Neural progenitor cell (in vitro differentiated cells): Measurements from ENCODE around the gene KCNC1. TPM values are rescaled to one million over a fixed set of nuclear protein-coding genes. Genes with fewer than 3 reads are reported as not detected.

Source experiments
- DNase-seq: peaks from one replicate; pipeline ENCODE4 v3.0.0-alpha.2; 2016; ENCODE audit warnings: low spot score
- H2AFZ ChIP-seq: fragments of 200-600 bp; sonication (generic); replicated peaks from 2 replicates; pipeline ENCODE4 v1.6.1; 2016; ENCODE audit warnings: antibody characterized with exemption
- H3F3A ChIP-seq: fragments of 200-600 bp; sonication (generic); 2 replicates; pipeline ENCODE4 v1.6.1; 2016; ENCODE audit warnings: antibody characterized with exemption, low read depth
- H3K27ac ChIP-seq: fragments of 200-600 bp; sonication (generic); 2 replicates; pipeline ENCODE4 v1.5.1; 2016; ENCODE audit warnings: mild to moderate bottlenecking
- H3K27me3 ChIP-seq: fragments of 200-600 bp; sonication (generic); 2 replicates; pipeline ENCODE4 v1.6.1; 2016; ENCODE audit warnings: mild to moderate bottlenecking, moderate library complexity
- H3K36me3 ChIP-seq: fragments of 200-600 bp; sonication (generic); 2 replicates; pipeline ENCODE4 v1.5.1; 2016
- H3K4me1 ChIP-seq: fragments of 200-600 bp; sonication (generic); 2 replicates; pipeline ENCODE4 v1.6.1; 2016; ENCODE audit warnings: mixed run types
- H3K4me2 ChIP-seq: fragments of 200-600 bp; sonication (generic); 2 replicates; pipeline ENCODE4 v1.6.1; 2016
- H3K4me3 ChIP-seq: fragments of 200-600 bp; sonication (generic); 2 replicates; pipeline ENCODE4 v1.5.1; 2016
- H3K79me2 ChIP-seq: fragments of 200-600 bp; sonication (generic); 2 replicates; pipeline ENCODE4 v1.6.1; 2016; ENCODE audit warnings: low read depth
- H3K9ac ChIP-seq: fragments of 200-600 bp; sonication (generic); 2 replicates; pipeline ENCODE4 v1.6.1; 2016
- H3K9me3 ChIP-seq: fragments of 200-600 bp; sonication (generic); 2 replicates; pipeline ENCODE4 v1.5.1; 2016; ENCODE audit warnings: low read depth
- H4K20me1 ChIP-seq: fragments of 200-600 bp; sonication (generic); 2 replicates; pipeline ENCODE4 v1.6.1; 2016; ENCODE audit warnings: low read depth
- H3K27ac Mint-ChIP-seq: 3 replicates; pipeline ENCODE4 v1.8.0; 2021; ENCODE audit warnings: mixed read lengths
- H3K27me3 Mint-ChIP-seq: 2 replicates; pipeline ENCODE4 v1.8.0; 2022; ENCODE audit warnings: low read depth, mild to moderate bottlenecking, inconsistent platforms, moderate library complexity, mixed read lengths; ENCODE audit not compliant: insufficient read depth
- H3K36me3 Mint-ChIP-seq: 3 replicates; pipeline ENCODE4 v1.8.0; 2021; ENCODE audit warnings: mixed read lengths
- H3K4me1 Mint-ChIP-seq: 3 replicates; pipeline ENCODE4 v1.8.0; 2021; ENCODE audit warnings: mixed read lengths
- H3K4me3 Mint-ChIP-seq: 3 replicates; pipeline ENCODE4 v1.8.0; 2021; ENCODE audit warnings: mild to moderate bottlenecking, moderate library complexity, mixed read lengths
- H3K9me3 Mint-ChIP-seq: 3 replicates; pipeline ENCODE4 v1.8.0; 2020; ENCODE audit warnings: mixed read lengths
- CTCF ChIP-seq: fragments of 200-600 bp; sonication (generic); IDR thresholded peaks from 2 replicates; pipeline ENCODE4 v1.5.1; 2017; ENCODE audit warnings: antibody characterized with exemption, mild to moderate bottlenecking
- EZH2 ChIP-seq: fragments of 200-600 bp; sonication (generic); IDR thresholded peaks from 2 replicates; pipeline ENCODE4 v1.6.1; 2017; ENCODE audit warnings: antibody characterized with exemption, mild to moderate bottlenecking, moderate library complexity
- EZH2phosphoT487 ChIP-seq: fragments of 200-600 bp; sonication (generic); IDR thresholded peaks from 2 replicates; pipeline ENCODE4 v1.6.1; 2017; ENCODE audit warnings: antibody characterized with exemption
- total RNA-seq: library from RNA; depleted of rRNA; stranded (reverse); fragments of >200 nt; gene quantifications from 2 replicates; pipeline ENCODE4 v1.2.3, GENCODE V29; 2015; ENCODE audit warnings: low replicate concordance

KCNC1 gene
- total RNA-seq, 1 donor from 2014 or later, result 0.04 TPM

GRCh38 chr11:17793642-17794170, 59.1 kb downstream of the KCNC1 start:
- H3K27ac Mint-ChIP-seq, result no peak overlapping the region
- no peak overlapping the region for H3K4me3 Mint-ChIP-seq
- H3K79me2 ChIP-seq, result no peaks in the 10 kb centered on the region
- H3K4me1 ChIP-seq, result peaks cover 12% of the 10 kb centered on the region
- H3K27ac ChIP-seq, result no peak overlapping the region
- H3K4me2 ChIP-seq, result no peak overlapping the region
- H3K9ac ChIP-seq, result no peak overlapping the region
- no peak overlapping the region for H3K4me3 ChIP-seq
- no peaks in the 10 kb centered on the region for H3K27me3 Mint-ChIP-seq
- no peak overlapping the region for H2AFZ ChIP-seq
- H3K27me3 ChIP-seq, result no peaks in the 10 kb centered on the region
- H3K4me1 Mint-ChIP-seq, result no peaks in the 10 kb centered on the region
- no peak for DNase-seq
- H3F3A ChIP-seq, result no peaks in the 10 kb centered on the region
- TF ChIP-seq CTCF, result no peak
- no peak for TF ChIP-seq EZH2phosphoT487
- no peak for TF ChIP-seq EZH2
- H3K9me3 Mint-ChIP-seq, result no peaks in the 10 kb centered on the region
- H3K36me3 ChIP-seq, result no peaks in the 10 kb centered on the region
- no peaks in the 10 kb centered on the region for H3K9me3 ChIP-seq
- H4K20me1 ChIP-seq, result no peaks in the 10 kb centered on the region
- H3K36me3 Mint-ChIP-seq, result peaks cover 2% of the 10 kb centered on the region

- Histone ChIP-seq H3K9ac (no peak overlapping the region), H4K20me1 (no peaks in the 10 kb centered on the region), H3K9me3 (no peaks in the 10 kb centered on the region), H3K4me3 (no peak overlapping the region), H3K27me3 (no peaks in the 10 kb centered on the region), H3K4me2 (no peak overlapping the region), H3K4me1 (peaks cover 12% of the 10 kb centered on the region), H3K27ac (no peak overlapping the region), H2AFZ (no peak overlapping the region), H3K36me3 (no peaks in the 10 kb centered on the region), H3F3A (no peaks in the 10 kb centered on the region), H3K79me2 (no peaks in the 10 kb centered on the region)
- no peak for TF ChIP-seq EZH2phosphoT487
- TF ChIP-seq EZH2, result no peak
- TF ChIP-seq CTCF, result no peak
- no peaks in the 10 kb centered on the region for H3K4me1 Mint-ChIP-seq
- H3K27me3 Mint-ChIP-seq, result no peaks in the 10 kb centered on the region
- DNase-seq, result no peak
- no peaks in the 10 kb centered on the region for H3K9me3 Mint-ChIP-seq
- no peak overlapping the region for H3K27ac Mint-ChIP-seq
- peaks cover 2% of the 10 kb centered on the region for H3K36me3 Mint-ChIP-seq
- H3K4me3 Mint-ChIP-seq, result no peak overlapping the region
Observed at GRCh38 chr11:17794981-17795380, 60.4 kb downstream of the KCNC1 start.

GRCh38 chr11:17796154-17796553, 61.6 kb downstream of the KCNC1 start:
- Histone ChIP-seq H3K27me3 (no peaks in the 10 kb centered on the region), H3F3A (no peaks in the 10 kb centered on the region), H3K4me3 (no peak overlapping the region), H3K27ac (no peak overlapping the region), H3K9me3 (peaks cover 5% of the 10 kb centered on the region), H3K79me2 (no peaks in the 10 kb centered on the region), H3K4me1 (peaks cover 13% of the 10 kb centered on the region), H3K36me3 (no peaks in the 10 kb centered on the region), H2AFZ (no peak overlapping the region), H4K20me1 (no peaks in the 10 kb centered on the region), H3K4me2 (no peak overlapping the region), H3K9ac (no peak overlapping the region)
- DNase-seq, result no peak
- H3K27ac Mint-ChIP-seq, result no peak overlapping the region
- no peaks in the 10 kb centered on the region for H3K27me3 Mint-ChIP-seq
- H3K36me3 Mint-ChIP-seq, result peaks cover 2% of the 10 kb centered on the region
- no peak overlapping the region for H3K4me3 Mint-ChIP-seq
- H3K9me3 Mint-ChIP-seq, result no peaks in the 10 kb centered on the region
- TF ChIP-seq EZH2phosphoT487 (no peak), EZH2 (no peak), CTCF (no peak)
- peaks cover 3% of the 10 kb centered on the region for H3K4me1 Mint-ChIP-seq
